AG04450 (cell line): ENCODE measurements around the gene DEAF1. TPM values are rescaled to one million over a fixed set of nuclear protein-coding genes. Genes with fewer than 3 reads are reported as not detected.
A peak's percentile ranks its signal among the peaks of the same experiment; 100 is the strongest.

Experiments
- CTCF ChIA-PET: fragments of 300-600, 350-600 bp; formaldehyde crosslinking; extraction: SDS; loops from one replicate; lab custom pipeline; 2022; ENCODE audit warnings: antibody characterized with exemption, inconsistent platforms; lab: Charles Lee
- POLR2A ChIA-PET: fragments of 350-600 bp; formaldehyde crosslinking; extraction: SDS; loops from one replicate; lab custom pipeline; 2021; ENCODE audit warnings: antibody characterized with exemption, inconsistent platforms; lab: Yijun Ruan, JAX
- DNase-seq: peaks from one replicate; pipeline ENCODE4 v3.0.0-alpha.2; 2011; ENCODE audit warnings: low read depth, low spot score
- H3K27ac ChIP-seq: one replicate; pipeline ENCODE4 v1.5.1; 2012; ENCODE audit warnings: low read depth, low read length, control low read depth
- H3K27me3 ChIP-seq: one replicate; pipeline ENCODE4 v1.6.0; 2012; ENCODE audit warnings: low read length; ENCODE audit not compliant: control insufficient read depth, insufficient read depth
- H3K4me3 ChIP-seq: 2 replicates; pipeline ENCODE4 v1.5.1; 2011; ENCODE audit warnings: mild to moderate bottlenecking, low read depth, low read length, control low read depth
- H3K9me3 ChIP-seq: 2 replicates; pipeline ENCODE4 v1.5.1; 2012; ENCODE audit warnings: low read length; ENCODE audit not compliant: control insufficient read depth, insufficient read depth
- polyA plus RNA-seq: library from polyadenylated mRNA; depleted of rRNA; stranded (reverse); fragments of >200 nt; gene quantifications from 2 replicates; pipeline ENCODE4 v1.2.3, GENCODE V29; 2011
- TF ChIP-seq, protein P1 (sequence below): IDR thresholded peaks from 2 replicates; pipeline ENCODE4 v1.5.1; 2011; ENCODE audit warnings: low read depth, low read length, control low read depth, inconsistent platforms

Gene DEAF1
- polyA plus RNA-seq, 1 experiment, result 13.0 TPM

- Histone ChIP-seq H3K27ac (no peak overlapping the region), H3K27me3 (no peaks in the 10 kb centered on the region), H3K9me3 (no peaks in the 10 kb centered on the region), H3K4me3 (no peak overlapping the region)
- TF ChIP-seq, protein P1, sequence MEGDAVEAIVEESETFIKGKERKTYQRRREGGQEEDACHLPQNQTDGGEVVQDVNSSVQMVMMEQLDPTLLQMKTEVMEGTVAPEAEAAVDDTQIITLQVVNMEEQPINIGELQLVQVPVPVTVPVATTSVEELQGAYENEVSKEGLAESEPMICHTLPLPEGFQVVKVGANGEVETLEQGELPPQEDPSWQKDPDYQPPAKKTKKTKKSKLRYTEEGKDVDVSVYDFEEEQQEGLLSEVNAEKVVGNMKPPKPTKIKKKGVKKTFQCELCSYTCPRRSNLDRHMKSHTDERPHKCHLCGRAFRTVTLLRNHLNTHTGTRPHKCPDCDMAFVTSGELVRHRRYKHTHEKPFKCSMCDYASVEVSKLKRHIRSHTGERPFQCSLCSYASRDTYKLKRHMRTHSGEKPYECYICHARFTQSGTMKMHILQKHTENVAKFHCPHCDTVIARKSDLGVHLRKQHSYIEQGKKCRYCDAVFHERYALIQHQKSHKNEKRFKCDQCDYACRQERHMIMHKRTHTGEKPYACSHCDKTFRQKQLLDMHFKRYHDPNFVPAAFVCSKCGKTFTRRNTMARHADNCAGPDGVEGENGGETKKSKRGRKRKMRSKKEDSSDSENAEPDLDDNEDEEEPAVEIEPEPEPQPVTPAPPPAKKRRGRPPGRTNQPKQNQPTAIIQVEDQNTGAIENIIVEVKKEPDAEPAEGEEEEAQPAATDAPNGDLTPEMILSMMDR, result peak; percentile 73
- CTCF ChIA-PET, result interaction anchor here (1.0 to 2.1 kb wide), 3 partner anchors 12 to 60 kb away, joined by 3 to 9 read pairs (median 3); no protein-coding TSS in a partner anchor
- POLR2A ChIA-PET, result interaction anchor here (0.6 kb wide), 1 partner anchor 62 kb away, joined by 3 read pairs; no protein-coding TSS in a partner anchor
- peak; percentile 7 for DNase-seq
Observed at GRCh38 chr11:662689-663274, 32.2 kb downstream of the DEAF1 start.

- Histone ChIP-seq H3K9me3 (no peaks in the 10 kb centered on the region), H3K27me3 (no peaks in the 10 kb centered on the region), H3K4me3 (no peak overlapping the region), H3K27ac (no peak overlapping the region)
- TF ChIP-seq, protein P1, result no peak
- no peak for DNase-seq
- ChIA-PET CTCF (interaction anchor here (0.8 to 2.1 kb wide), 3 partner anchors 23 to 87 kb away, joined by 3 to 9 read pairs (median 4); no protein-coding TSS in a partner anchor), POLR2A (no interaction called here)
Observed at GRCh38 chr11:660681-661444, 34.2 kb downstream of the DEAF1 start.

DNA sequence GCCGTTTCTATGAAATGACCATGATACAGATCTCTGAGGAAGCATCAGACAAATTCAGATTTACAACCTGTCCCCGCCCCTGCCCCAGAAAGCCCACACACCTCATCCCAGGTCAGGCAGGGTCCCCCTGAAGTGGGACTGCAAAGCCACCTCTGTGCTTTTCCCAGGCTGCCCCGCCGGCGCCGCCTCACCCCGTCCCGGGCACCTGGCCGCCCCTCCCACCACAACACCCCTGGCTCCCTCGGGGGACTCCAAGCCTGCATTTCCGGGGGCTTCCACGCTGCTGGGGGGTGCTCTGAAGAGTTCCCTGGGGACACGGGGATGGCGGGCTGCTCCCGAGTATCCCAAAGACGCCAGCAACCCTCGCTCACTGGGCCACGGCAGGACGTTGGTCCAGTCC is 34.7 kb downstream of the DEAF1 start:
- H3K9me3 ChIP-seq, result no peaks in the 10 kb centered on the region
- no peak overlapping the region for H3K27ac ChIP-seq
- no peaks in the 10 kb centered on the region for H3K27me3 ChIP-seq
- TF ChIP-seq, protein P1, result no peak
- no peak overlapping the region for H3K4me3 ChIP-seq
- POLR2A ChIA-PET, result no interaction called here
- DNase-seq, result no peak
- CTCF ChIA-PET, result no interaction called here

DNA sequence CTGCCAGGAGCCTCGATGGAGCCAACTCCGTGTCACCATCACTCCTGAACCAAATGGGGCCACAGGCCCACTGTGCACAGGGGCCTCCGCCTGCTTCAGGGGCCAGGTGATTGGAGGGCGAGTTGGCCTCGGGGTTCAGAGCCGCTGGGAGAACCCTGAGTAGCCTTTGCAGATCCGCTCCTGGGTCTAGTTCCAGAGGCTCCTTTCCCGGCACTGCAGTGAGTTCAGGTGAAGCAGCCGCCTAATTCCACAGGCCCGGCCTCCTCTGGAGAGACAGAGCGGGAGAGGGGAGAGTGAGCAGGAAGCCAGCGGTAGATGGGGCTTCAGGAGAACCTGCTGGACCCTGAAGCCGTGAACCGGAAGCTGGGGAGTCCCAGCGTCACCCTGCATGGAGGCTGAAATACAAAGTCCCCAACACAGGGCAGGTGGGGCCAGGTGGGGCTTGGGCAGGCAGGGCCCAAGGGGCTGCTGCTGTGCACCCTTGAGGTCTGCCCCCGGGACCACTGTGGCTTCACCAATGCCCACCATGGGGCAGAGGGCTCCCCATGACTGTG is 35.4 kb downstream of the DEAF1 start:
- no peak overlapping the region for H3K27ac ChIP-seq
- CTCF ChIA-PET, result no interaction called here
- no peaks in the 10 kb centered on the region for H3K9me3 ChIP-seq
- no peak overlapping the region for H3K4me3 ChIP-seq
- POLR2A ChIA-PET, result no interaction called here
- H3K27me3 ChIP-seq, result no peaks in the 10 kb centered on the region
- DNase-seq, result no peak
- TF ChIP-seq, protein P1, result no peak

DNA sequence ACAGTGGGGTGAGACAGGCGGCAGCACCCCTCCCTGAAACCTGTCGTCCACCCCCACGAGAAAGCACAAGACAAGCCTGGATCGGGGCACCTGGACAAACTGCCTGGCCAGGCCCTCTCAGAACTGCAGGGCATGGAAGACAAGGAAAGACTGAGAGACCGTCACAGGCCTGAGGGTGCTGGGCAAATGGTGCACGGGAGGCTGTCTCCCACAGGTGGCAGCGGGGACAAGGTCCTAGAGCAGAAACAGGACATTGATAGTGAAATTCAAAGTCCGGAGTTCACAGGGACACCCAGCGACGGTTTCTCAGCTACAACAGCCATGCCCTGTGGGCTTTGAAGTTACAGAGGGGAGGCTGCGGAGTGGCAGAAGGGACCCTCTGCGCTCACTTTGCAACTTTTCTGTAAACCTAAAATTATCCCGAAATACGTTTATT is 37.3 kb downstream of the DEAF1 start:
- no peak for DNase-seq
- Histone ChIP-seq H3K4me3 (no peak overlapping the region), H3K27me3 (no peaks in the 10 kb centered on the region), H3K9me3 (no peaks in the 10 kb centered on the region), H3K27ac (no peak overlapping the region)
- CTCF ChIA-PET, result no interaction called here
- POLR2A ChIA-PET, result no interaction called here
- TF ChIP-seq, protein P1, result no peak
